Ureter (tissue), 1 donor: ENCODE results near the gene GXYLT2. TPM values are rescaled to one million over a fixed set of nuclear protein-coding genes. Genes with fewer than 3 reads are reported as not detected.
"Not testable (repeated sequence)": the region's sequence is repeated elsewhere in the genome, so short reads cannot be mapped to it uniquely, and the experiment has no call there.

Source experiments
- DNase-seq: peaks from one replicate; pipeline ENCODE4 v3.0.0-alpha.2; 2020; ENCODE audit warnings: low spot score
- total RNA-seq: library from RNA; stranded (reverse); gene quantifications from one replicate; pipeline ENCODE4 v1.2.4, GENCODE V29; 2023
- donor health status: DM: yes; HTN: yes; CAD: no.

GXYLT2 gene
- total RNA-seq, 1 donor from 2014 or later, result 3.6 TPM

GRCh38 chr3:72892081-72892775, 4.4 kb downstream of the GXYLT2 start:
- no peak for DNase-seq

DNA sequence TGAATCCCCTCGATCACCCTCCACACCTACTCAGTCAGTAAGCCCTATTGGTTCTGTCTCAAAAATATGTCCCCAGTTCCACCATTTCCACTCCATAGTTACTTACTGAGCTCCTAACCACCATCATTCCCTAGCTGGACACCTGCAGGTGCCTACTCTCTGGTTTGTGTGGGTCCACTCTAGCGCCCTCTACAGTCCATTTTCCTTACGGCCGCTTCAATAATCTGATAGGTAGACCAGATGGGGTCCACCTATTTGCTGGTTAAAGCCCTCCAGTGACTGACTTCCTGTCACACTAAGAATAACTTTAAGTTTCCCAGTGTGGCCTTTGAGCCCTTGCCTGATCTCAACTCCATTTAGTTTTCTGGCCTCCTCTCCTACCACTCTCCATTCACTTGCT, 5.0 kb downstream of the GXYLT2 start:
- no peak for DNase-seq

GRCh38 chr3:72894976-72895552, 7.2 kb downstream of the GXYLT2 start:
- DNase-seq, result no peak

GRCh38 chr3:72896996-72897757, 9.3 kb downstream of the GXYLT2 start:
- DNase-seq, result no peak

DNA sequence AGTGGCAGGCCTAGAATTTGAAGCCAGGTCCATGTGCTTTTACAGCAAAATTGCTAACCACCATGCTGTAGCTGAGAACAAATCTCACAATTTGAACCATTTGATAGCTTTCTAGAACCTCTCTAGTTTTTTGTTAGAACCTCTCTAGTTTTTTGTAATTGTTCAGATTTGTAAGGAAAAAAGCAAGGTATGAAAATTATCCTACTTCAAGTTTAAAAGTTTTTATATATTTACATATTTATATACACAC, 9.8 kb downstream of the GXYLT2 start:
- no peak for DNase-seq

DNA sequence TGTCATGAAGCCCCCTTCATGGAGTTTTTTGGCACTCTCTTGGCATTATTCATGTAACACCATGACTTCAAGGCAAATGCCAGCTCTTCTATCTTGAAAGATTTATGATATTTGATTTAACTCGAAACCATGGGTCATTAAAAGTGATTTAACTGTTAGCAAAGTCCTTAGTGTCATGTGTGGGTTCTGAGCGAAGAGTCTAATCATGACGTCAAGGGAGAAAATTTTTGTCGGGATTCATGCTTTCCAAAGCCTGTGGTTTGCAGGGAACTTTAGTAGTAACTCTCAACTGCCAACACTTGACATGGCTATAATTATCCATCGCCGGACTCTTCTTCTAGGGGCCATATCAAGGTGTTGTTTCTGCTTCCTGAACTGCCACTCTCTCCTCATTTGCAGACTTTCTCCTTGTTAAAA, 11.5 kb downstream of the GXYLT2 start:
- no peak for DNase-seq

- no peak for DNase-seq
These were observed 12.2 kb downstream of the GXYLT2 start for GRCh38 chr3:72900048-72900447.

- DNase-seq, result no peak
These were observed 14.0 kb downstream of the GXYLT2 start for GRCh38 chr3:72901840-72902239.

GRCh38 chr3:72903004-72903403, 15.2 kb downstream of the GXYLT2 start:
- DNase-seq, result no peak

- no peak for DNase-seq
These were observed 16.3 kb downstream of the GXYLT2 start for GRCh38 chr3:72904163-72904562.

GRCh38 chr3:72906154-72906553, 18.3 kb downstream of the GXYLT2 start:
- no peak for DNase-seq

GRCh38 chr3:72907131-72907711, 19.4 kb downstream of the GXYLT2 start:
- DNase-seq, result no peak

- no peak for DNase-seq
These were observed 20.1 kb downstream of the GXYLT2 start for GRCh38 chr3:72907731-72908620.

DNA sequence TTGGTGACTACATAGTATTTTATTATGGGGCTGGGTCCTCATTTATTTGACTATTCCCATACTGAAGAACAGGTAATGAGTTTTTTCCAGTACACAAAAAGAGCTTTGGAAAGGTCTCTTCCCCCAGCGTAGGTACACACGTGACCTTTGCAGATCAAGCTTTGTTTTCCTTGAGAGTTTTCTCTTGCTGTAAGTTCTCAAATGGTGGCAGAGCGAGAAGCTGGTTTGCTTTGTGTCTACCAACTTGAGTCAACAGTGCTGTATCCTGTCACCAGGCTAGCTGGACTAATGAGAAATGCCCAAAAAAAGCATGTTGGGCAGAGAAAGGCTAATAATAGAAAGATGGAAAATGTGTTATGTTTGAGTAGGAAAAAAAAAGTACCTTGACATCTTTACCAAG, 21.7 kb downstream of the GXYLT2 start:
- no peak for DNase-seq

- no peak for DNase-seq
These were observed 24.7 kb downstream of the GXYLT2 start for GRCh38 chr3:72912532-72912931.

DNA sequence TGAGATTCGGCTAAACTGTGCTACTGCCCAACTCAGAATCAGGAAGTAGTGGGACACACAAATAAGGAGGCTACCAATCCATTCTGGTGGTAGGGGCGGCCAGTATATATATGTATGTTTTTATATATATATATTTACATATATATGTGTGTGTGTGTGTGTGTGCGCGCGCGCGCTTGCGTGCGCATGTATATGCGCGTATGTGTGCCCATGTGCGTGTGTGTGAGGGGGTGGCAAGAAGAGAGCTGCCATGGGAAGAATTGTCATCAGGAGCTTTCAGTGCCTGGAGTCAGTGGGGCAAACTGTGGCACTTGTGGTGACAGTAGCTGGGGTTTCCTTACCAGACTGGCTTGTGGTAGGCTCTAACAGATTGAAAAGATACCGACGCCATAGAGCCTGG, 26.5 kb downstream of the GXYLT2 start:
- no peak for DNase-seq

GRCh38 chr3:72916250-72916649, 28.4 kb downstream of the GXYLT2 start:
- no peak for DNase-seq

- no peak for DNase-seq
These were observed 31.7 kb downstream of the GXYLT2 start for GRCh38 chr3:72919520-72919919.

GRCh38 chr3:72924055-72924454, 36.2 kb downstream of the GXYLT2 start:
- no peak for DNase-seq

- not testable (repeated sequence) for DNase-seq
These were observed 41.2 kb downstream of the GXYLT2 start for GRCh38 chr3:72928781-72929735.

DNA sequence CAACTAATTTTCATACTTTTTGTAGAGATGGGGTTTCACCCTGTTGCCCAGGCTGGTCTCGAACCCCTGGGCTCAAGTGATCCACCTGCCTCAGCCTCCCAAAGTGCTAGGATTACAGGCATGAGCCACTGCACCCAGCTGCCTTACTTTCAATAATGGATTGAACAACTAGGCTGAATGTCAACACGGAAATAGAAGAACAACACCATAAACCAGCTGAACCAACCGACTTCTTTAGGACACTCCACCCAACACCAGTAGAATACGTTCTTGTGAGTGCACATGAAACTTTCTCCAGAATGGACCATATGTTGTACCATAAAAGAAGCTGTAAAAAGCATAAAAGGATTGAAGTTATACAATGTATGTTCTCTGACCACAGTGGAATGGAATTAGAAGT, 42.9 kb downstream of the GXYLT2 start:
- DNase-seq, result no peak
